Breast epithelium (tissue), 3 donors: ENCODE data around the gene HIPK4.
A peak's percentile ranks its signal among the peaks of the same experiment; 100 is the strongest.

Source experiments
- CTCF ChIP-seq, 3 donors: fragments of 450-650 bp; IDR thresholded peaks; one replicate each; pipeline ENCODE4 v1.5.1; 2016 to 2017; ENCODE audit warnings: antibody characterized with exemption in 3 of 3, mild to moderate bottlenecking in 3 of 3, moderate library complexity in 3 of 3
- POLR2A ChIP-seq: fragments of 450-650 bp; IDR thresholded peaks from one replicate; pipeline ENCODE4 v1.6.1; 2016; ENCODE audit warnings: antibody characterized with exemption, mild to moderate bottlenecking, moderate library complexity

GRCh38 chr19:40392894-40393517 is 3.0 kb upstream of the HIPK4 start:
- TF ChIP-seq POLR2A (no peak), CTCF (IDR thresholded peaks at IDR 0.05) (peak in 2 of 3 donors; percentile 40 to 65)
